ENCODE data around the gene KCNK15.

The KCNK15 gene

GRCh38 chr20:44736170-44737021 lies 9.3 kb upstream of the KCNK15 start:
- no peak for DNase-seq

GRCh38 chr20:44737116-44737515 lies 8.5 kb upstream of the KCNK15 start:
- DNase-seq = no peak

GRCh38 chr20:44738813-44739477 lies 6.7 kb upstream of the KCNK15 start:
- DNase-seq = no peak

- no peak for DNase-seq
These were observed 5.7 kb upstream of the KCNK15 start for GRCh38 chr20:44739942-44740341.

- DNase-seq = no peak
These were observed 3.2 kb upstream of the KCNK15 start for GRCh38 chr20:44742304-44743079.

- no peak for DNase-seq
These were observed 2.5 kb upstream of the KCNK15 start for GRCh38 chr20:44743080-44743701.

- no peak for DNase-seq
These were observed 1.6 kb upstream of the KCNK15 start for GRCh38 chr20:44743916-44744655.

GRCh38 chr20:44745122-44745597 lies 505 bp upstream of the KCNK15 start:
- no peak for DNase-seq

- DNase-seq = no peak
These were observed 901 bp downstream of the KCNK15 start for GRCh38 chr20:44746367-44747165.

GRCh38 chr20:44747166-44748004 lies 1.7 kb downstream of the KCNK15 start:
- DNase-seq = peak; percentile 79

GRCh38 chr20:44748005-44748370 lies 2.3 kb downstream of the KCNK15 start:
- no peak for DNase-seq

GRCh38 chr20:44750081-44750805 lies 4.6 kb downstream of the KCNK15 start:
- DNase-seq = no peak

GRCh38 chr20:44752099-44752931 lies 6.7 kb downstream of the KCNK15 start:
- DNase-seq = no peak

GRCh38 chr20:44754554-44754953 lies 8.9 kb downstream of the KCNK15 start:
- DNase-seq = no peak

- DNase-seq = no peak
These were observed 10.5 kb downstream of the KCNK15 start for GRCh38 chr20:44756011-44756688.

GRCh38 chr20:44756956-44757355 lies 11.3 kb downstream of the KCNK15 start:
- no peak for DNase-seq

- no peak for DNase-seq
These were observed 12.8 kb downstream of the KCNK15 start for GRCh38 chr20:44758247-44759101.
